HUES48 (cell line): ENCODE measurements around the gene PTPRD.

Experiments used
- H3K27ac ChIP-seq: one replicate; pipeline ENCODE4 v1.7.0; 2013; ENCODE audit warnings: low read depth, low read length, inconsistent platforms
- H3K27me3 ChIP-seq: 2 replicates; pipeline ENCODE4 v1.6.1; 2013; ENCODE audit warnings: mild to moderate bottlenecking, low read length; ENCODE audit not compliant: control insufficient read depth, insufficient read depth
- H3K36me3 ChIP-seq: 2 replicates; pipeline ENCODE4 v1.6.1; 2013; ENCODE audit warnings: low read length; ENCODE audit not compliant: control insufficient read depth, insufficient read depth
- H3K4me1 ChIP-seq: 2 replicates; pipeline ENCODE4 v1.6.1; 2013; ENCODE audit warnings: mild to moderate bottlenecking, low read length; ENCODE audit not compliant: control insufficient read depth, insufficient read depth
- H3K4me3 ChIP-seq: 2 replicates; pipeline ENCODE4 v1.5.1; 2013; ENCODE audit warnings: mild to moderate bottlenecking, low read depth, low read length
- H3K9ac ChIP-seq: 2 replicates; pipeline ENCODE4 v1.6.1; 2013; ENCODE audit warnings: mild to moderate bottlenecking, low read depth, low read length, moderate library complexity
- H3K9me3 ChIP-seq: 2 replicates; pipeline ENCODE4 v1.6.1; 2013; ENCODE audit warnings: low read length; ENCODE audit not compliant: control insufficient read depth, insufficient read depth

PTPRD gene

DNA sequence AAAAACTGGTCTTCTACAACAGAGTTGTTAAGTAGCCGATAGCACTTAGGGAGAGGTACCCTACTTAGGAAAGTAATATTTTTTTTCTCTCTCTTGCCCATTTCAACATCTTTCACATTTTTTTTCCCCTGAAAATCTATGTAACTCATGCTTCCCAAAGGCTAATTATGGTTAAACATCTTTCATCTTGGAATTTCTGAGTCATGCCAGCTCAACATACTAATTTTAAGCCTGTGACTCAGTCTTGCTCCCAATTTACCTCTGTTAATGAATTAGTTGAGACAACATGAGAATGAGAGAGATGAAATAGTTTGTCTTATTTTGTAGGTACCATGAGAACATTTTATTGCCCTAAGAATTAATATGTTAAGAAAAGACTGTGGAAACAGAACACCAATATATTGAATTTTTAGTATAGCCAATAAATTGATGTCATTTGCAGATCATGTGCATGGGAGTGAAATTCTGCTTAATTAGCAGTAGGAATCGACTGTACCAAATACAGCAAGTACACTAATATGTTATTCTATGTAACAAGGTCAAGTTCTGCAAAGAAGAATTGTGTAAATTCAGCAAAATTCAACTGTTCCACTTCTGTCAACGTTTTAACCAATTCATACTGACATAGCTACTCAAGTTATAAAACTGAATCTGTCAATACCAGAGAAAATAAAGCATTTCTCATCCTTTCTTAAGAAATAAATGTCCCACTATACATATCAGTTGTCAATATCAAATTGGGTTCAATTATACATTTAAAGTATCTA lies 550.0 kb downstream of the PTPRD start:
- no peak overlapping the region for H3K27ac ChIP-seq
- H3K9me3 ChIP-seq = no peaks in the 10 kb centered on the region
- H3K9ac ChIP-seq = no peak overlapping the region
- H3K27me3 ChIP-seq = no peaks in the 10 kb centered on the region
- no peaks in the 10 kb centered on the region for H3K4me1 ChIP-seq
- no peaks in the 10 kb centered on the region for H3K36me3 ChIP-seq
- H3K4me3 ChIP-seq = no peak overlapping the region

DNA sequence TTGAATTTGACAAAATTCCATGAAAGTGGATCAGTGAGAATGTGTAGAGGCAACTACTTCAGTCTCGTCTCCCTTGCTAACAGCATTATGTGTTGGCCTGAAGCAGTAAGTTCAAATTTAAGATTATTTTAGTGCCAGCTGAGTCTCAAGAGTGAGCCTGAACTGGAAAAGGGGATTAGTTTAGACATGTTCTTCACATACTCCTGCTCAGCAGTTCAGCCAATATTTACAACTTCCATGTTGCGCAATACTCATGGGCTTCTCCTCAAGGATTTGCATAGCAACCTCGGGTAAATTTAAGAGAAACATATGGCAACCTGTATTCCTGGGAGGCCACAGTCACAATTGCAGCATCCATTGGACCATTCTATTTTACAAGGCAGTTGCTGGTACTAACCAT lies 553.8 kb downstream of the PTPRD start:
- no peaks in the 10 kb centered on the region for H3K9me3 ChIP-seq
- 0 out of 2 replicates have a peak, but pooled peaks cover 3% of the 10 kb centered on the region for H3K4me1 ChIP-seq
- H3K4me3 ChIP-seq = no peak overlapping the region
- H3K27ac ChIP-seq = no peak overlapping the region
- H3K27me3 ChIP-seq = peaks cover 12% of the 10 kb centered on the region
- no peaks in the 10 kb centered on the region for H3K36me3 ChIP-seq
- H3K9ac ChIP-seq = no peak overlapping the region

DNA sequence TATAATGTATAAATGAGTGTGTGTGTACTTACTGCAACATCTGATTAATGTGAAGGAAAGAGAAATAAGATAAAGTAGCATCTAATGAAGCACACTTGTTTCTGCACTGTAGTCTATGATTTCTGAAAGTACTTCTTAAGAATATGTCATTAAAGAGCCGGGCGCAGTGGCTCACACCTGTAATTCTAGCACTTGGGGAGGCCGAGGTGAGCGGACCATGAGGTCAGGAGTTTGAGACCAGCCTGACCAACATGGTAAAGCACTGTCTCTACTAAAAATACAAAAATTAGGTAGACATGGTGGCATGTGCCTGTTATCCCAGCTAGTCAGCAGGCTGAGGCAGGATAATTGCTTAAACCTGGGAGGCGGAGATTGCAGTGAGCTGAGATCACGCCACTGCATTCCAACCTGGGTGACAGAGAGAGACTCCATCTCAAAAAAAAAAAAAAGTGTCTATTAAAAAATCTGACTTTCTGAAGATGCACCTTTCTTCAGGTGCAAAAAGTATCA lies 556.9 kb downstream of the PTPRD start:
- no peaks in the 10 kb centered on the region for H3K36me3 ChIP-seq
- H3K27ac ChIP-seq = no peak overlapping the region
- no peak overlapping the region for H3K9ac ChIP-seq
- no peaks in the 10 kb centered on the region for H3K9me3 ChIP-seq
- H3K4me3 ChIP-seq = no peak overlapping the region
- H3K27me3 ChIP-seq = peaks cover 27% of the 10 kb centered on the region
- 0 out of 2 replicates have a peak, but pooled peaks cover 3% of the 10 kb centered on the region for H3K4me1 ChIP-seq

DNA sequence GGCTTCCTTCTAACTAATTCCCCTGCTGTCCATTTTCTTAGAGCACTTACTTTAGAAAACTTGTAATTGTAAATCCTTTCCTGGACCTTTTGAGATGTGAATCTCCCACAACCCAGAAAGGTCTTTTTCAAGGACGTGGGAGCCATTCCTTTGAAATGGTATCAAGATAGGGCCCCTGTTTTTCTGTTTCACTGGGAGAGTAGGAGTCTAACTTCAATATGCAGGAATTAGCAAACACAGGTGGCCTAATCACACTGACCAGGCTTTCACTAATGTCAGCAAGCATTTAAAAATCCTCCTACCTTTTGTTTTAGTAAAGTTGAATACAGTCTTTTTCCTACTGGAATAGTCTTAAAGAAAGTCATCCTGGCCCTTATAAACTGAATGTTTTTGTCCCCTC lies 558.3 kb downstream of the PTPRD start:
- 0 out of 2 replicates have a peak, but pooled peaks cover 3% of the 10 kb centered on the region for H3K4me1 ChIP-seq
- no peak overlapping the region for H3K27ac ChIP-seq
- no peaks in the 10 kb centered on the region for H3K36me3 ChIP-seq
- H3K27me3 ChIP-seq = peaks cover 27% of the 10 kb centered on the region
- no peak overlapping the region for H3K9ac ChIP-seq
- no peak overlapping the region for H3K4me3 ChIP-seq
- no peaks in the 10 kb centered on the region for H3K9me3 ChIP-seq

DNA sequence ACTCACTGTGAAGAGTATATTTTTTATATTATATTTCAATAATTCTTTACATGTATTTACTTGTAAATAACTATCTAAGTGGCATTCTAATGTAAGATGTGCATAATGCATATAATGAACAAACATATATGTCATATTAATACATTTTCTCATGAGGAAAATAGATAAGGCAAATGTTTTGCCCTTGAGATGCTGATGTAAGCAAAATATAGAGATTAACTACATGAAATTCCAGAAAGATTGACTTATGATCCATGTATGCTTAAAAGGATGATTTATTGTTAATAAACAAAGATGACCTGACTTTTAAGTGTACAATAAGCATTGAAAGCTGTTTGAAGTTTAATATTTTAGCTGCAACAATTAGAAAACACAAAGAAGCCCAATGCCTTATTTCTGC lies 559.9 kb downstream of the PTPRD start:
- H3K9me3 ChIP-seq = no peaks in the 10 kb centered on the region

DNA sequence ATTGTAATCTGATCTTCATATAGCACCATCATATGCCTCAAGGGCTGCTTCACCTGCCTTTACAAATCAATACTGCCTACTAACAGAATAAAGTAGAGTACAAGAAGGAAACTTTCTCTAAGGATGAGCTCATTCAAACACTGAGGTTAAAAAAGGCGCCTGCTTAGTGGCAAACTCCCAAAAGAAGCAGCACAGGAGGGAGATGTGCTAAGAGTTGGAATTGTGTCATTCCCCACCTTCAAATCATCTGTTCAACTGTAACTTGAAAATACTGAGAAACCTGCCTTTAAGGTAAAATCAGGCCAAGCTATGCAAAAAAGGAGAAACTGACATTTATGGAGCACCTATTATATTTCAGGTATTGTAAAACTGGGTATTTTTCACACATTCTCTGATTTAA lies 560.6 kb downstream of the PTPRD start:
- Histone ChIP-seq H3K9me3 (no peaks in the 10 kb centered on the region), H3K27ac (no peak overlapping the region), H3K36me3 (no peaks in the 10 kb centered on the region), H3K27me3 (peaks cover 27% of the 10 kb centered on the region), H3K9ac (no peak overlapping the region), H3K4me1 (0 out of 2 replicates have a peak, but pooled peaks cover 3% of the 10 kb centered on the region), H3K4me3 (no peak overlapping the region)

More for the DNA sequence above, 559.9 kb downstream of the PTPRD start:
- Histone ChIP-seq H3K4me1 (0 out of 2 replicates have a peak, but pooled peaks cover 3% of the 10 kb centered on the region), H3K27ac (no peak overlapping the region), H3K9ac (no peak overlapping the region), H3K27me3 (peaks cover 27% of the 10 kb centered on the region), H3K36me3 (no peaks in the 10 kb centered on the region), H3K4me3 (no peak overlapping the region)

DNA sequence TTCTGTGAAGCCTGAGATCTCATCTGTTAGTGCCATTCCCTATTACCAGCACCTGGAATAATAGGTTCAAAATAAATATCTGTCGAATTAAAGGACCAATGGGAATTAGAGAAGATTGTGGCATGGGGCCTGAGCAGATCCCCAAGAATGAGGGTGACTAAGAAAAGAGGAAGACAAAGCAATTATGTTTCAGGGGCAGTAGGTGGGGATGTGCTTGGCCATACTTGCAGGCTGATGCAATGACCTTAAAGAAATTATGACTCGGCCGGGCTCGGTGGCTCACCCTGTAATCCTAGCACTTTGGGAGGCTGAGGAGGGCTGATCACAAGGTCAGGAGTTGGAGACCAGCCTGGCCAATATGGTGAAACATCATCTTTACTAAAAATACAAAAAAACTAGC lies 562.8 kb downstream of the PTPRD start:
- no peaks in the 10 kb centered on the region for H3K9me3 ChIP-seq
- H3K27ac ChIP-seq = no peak overlapping the region
- peaks cover 21% of the 10 kb centered on the region for H3K27me3 ChIP-seq
- H3K36me3 ChIP-seq = no peaks in the 10 kb centered on the region
- no peak overlapping the region for H3K4me3 ChIP-seq
- H3K4me1 ChIP-seq = 0 out of 2 replicates have a peak, but pooled peaks cover 3% of the 10 kb centered on the region
- H3K9ac ChIP-seq = no peak overlapping the region

DNA sequence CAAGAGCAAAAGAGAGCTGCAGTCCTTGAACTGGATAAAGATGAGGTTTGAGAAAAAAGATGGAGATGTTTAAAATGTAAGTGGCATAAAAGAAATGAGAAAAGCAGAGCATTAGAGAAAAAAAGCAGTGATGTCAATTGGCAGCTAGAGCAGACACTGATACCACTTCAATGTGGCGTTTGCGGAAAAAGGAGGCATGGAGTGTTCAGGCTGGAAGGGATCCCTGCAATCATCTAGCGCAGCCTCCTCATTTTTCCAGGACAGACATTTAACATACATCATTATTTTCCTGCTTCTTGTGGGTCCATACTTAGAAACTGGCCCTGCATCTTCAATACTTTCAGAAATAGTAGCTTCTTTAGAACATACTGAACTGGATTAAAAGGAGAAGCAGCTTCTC lies 563.8 kb downstream of the PTPRD start:
- Histone ChIP-seq H3K36me3 (no peaks in the 10 kb centered on the region), H3K27ac (no peak overlapping the region), H3K27me3 (peaks cover 15% of the 10 kb centered on the region), H3K4me3 (no peak overlapping the region), H3K9ac (no peak overlapping the region), H3K4me1 (no peaks in the 10 kb centered on the region), H3K9me3 (no peaks in the 10 kb centered on the region)

DNA sequence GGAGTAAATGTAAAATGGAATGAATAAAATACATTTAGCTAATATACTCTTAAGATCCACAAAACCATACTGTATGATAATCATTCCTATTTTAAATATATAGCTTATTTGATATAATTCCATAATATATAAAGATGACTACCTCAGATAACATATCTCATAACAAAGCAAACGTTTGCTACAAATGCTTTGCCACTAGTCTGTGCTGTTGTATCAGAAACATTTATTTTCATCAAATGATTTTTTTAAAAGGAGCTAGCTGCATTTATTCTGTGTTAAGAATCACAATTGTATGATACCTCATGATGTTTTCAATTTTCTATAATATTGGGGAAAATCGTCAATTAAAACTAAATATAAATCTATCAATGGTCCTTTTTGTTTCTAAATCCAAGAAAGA lies 567.2 kb downstream of the PTPRD start:
- H3K4me1 ChIP-seq = no peaks in the 10 kb centered on the region
- no peak overlapping the region for H3K27ac ChIP-seq
- no peak overlapping the region for H3K4me3 ChIP-seq
- no peaks in the 10 kb centered on the region for H3K27me3 ChIP-seq
- no peaks in the 10 kb centered on the region for H3K36me3 ChIP-seq
- no peaks in the 10 kb centered on the region for H3K9me3 ChIP-seq
- no peak overlapping the region for H3K9ac ChIP-seq

DNA sequence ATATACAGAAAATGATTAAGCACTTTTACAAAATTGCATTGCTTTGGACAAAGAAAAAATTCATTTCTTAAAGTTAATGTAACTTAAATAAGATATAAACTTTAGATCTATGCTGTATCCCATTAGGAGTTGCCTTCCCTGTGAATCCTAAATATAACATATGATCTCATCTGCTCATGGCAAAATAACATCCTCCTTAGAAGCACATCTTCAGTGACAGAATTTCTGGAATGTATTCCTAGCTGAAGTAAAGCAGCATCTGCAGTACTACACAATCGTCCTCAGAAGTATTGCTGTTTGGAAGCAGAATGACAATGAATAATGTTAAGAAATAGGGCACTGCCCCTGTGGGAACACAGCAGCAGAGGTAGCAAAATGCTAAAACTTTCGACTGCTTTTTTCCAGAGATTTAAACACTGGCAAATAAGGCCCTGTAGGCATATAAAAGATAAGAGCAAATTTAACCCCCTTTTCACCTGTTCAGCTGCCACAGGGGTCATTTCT lies 571.0 kb downstream of the PTPRD start:
- H3K4me1 ChIP-seq = no peaks in the 10 kb centered on the region
- no peaks in the 10 kb centered on the region for H3K9me3 ChIP-seq
- no peak overlapping the region for H3K9ac ChIP-seq
- no peak overlapping the region for H3K27ac ChIP-seq
- H3K36me3 ChIP-seq = no peaks in the 10 kb centered on the region
- no peak overlapping the region for H3K4me3 ChIP-seq
- H3K27me3 ChIP-seq = no peaks in the 10 kb centered on the region

DNA sequence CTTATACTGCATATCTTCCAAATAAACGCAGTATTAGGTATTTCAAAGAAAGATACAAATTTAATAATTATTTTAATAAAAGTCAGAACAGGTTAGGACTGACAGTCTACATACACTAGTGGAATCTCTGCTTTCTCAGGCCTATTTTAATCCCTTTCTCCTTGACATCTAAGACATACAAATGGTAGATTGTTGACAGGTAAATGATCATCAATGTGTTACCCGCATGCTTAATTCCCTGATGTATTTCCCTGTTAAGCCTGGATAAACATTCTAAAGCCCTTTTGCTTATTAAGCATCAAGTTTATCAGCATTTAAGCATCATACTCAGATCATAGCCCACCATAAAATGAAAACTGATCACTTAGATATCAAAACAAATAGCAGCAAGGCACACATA lies 576.7 kb downstream of the PTPRD start:
- H3K4me3 ChIP-seq = no peak overlapping the region
- H3K27me3 ChIP-seq = no peaks in the 10 kb centered on the region
- H3K9ac ChIP-seq = no peak overlapping the region
- no peak overlapping the region for H3K27ac ChIP-seq
- no peaks in the 10 kb centered on the region for H3K9me3 ChIP-seq
- H3K36me3 ChIP-seq = no peaks in the 10 kb centered on the region
- H3K4me1 ChIP-seq = no peaks in the 10 kb centered on the region
